Measurements from ENCODE around the gene TBPL2.
"Not testable (repeated sequence)": the region's sequence is repeated elsewhere in the genome, so short reads cannot be mapped to it uniquely, and the experiment has no call there.

- TF ChIP-seq CTCF (IDR thresholded peaks at IDR 0.05; ENCODE audit: low read depth, low read length, poor library complexity, severe bottlenecking); EZH2phosphoT487 (IDR thresholded peaks at IDR 0.05; ENCODE audit: borderline replicate concordance, low read length): not testable (repeated sequence)
Measured at GRCh38 chr14:55456411-55456810, 16.0 kb upstream of the TBPL2 start.
